SK-N-SH (cell line): ENCODE measurements around the gene DLX6. TPM values are rescaled to one million over a fixed set of nuclear protein-coding genes. Genes with fewer than 3 reads are reported as not detected.

ENCODE experiments used
- CTCF ChIA-PET: fragments of 300-600, 350-600 bp; formaldehyde crosslinking; extraction: SDS; loops from one replicate; lab custom pipeline; 2021; lab: Yijun Ruan, JAX
- POLR2A ChIA-PET: fragments of 350-600 bp; sonication (Branson Sonifier 250); formaldehyde crosslinking; extraction: SDS; loops from one replicate; lab custom pipeline; 2020; ENCODE audit warnings: antibody characterized with exemption, inconsistent platforms; lab: Yijun Ruan, JAX
- DNase-seq: peaks from one replicate; pipeline ENCODE4 v3.0.0; 2012
- H2AFZ ChIP-seq: fragments of 200-600 bp; sonication (generic); 2 replicates; pipeline ENCODE4 v1.8.1; 2016; ENCODE audit warnings: antibody characterized with exemption, mild to moderate bottlenecking, low read depth
- H3F3A ChIP-seq: fragments of 200-600 bp; sonication (generic); replicated peaks from 2 replicates; pipeline ENCODE3; 2016; ENCODE audit warnings: antibody characterized with exemption, mild to moderate bottlenecking; ENCODE audit not compliant: insufficient read depth
- H3K27ac ChIP-seq, 2 experiments: fragments of 200-500 bp in 1 of 2; fragments of 200-600 bp in 1 of 2; sonication (Bioruptor generic) in 1 of 2; sonication (generic), shearing (Covaris generic) in 1 of 2; 2 replicates each; pipeline versions ENCODE4 v1.5.1 to v1.6.1; 2014 to 2016; ENCODE audit warnings: low read depth in 2 of 2, inconsistent platforms in 1 of 2, low read length in 1 of 2, mild to moderate bottlenecking in 1 of 2, mixed read lengths in 1 of 2
- H3K27me3 ChIP-seq: fragments of 200-600 bp; sonication (generic), shearing (Covaris generic); 2 replicates; pipeline ENCODE4 v1.6.1; 2016; ENCODE audit warnings: mixed run types; ENCODE audit not compliant: insufficient read depth
- H3K36me3 ChIP-seq, 2 experiments: fragments of 200-500 bp in 1 of 2; fragments of 200-600 bp in 1 of 2; sonication (Bioruptor generic) in 1 of 2; sonication (generic) in 1 of 2; replicated peaks in 1 of 2; 2 replicates each; pipeline versions ENCODE3 to v1.5.1; 2014 to 2016; ENCODE audit warnings: low read length in 1 of 2, mild to moderate bottlenecking in 1 of 2; ENCODE audit not compliant: insufficient read depth in 2 of 2, control insufficient read depth in 1 of 2
- H3K4me1 ChIP-seq, 2 experiments: fragments of 200-500 bp in 1 of 2; fragments of 200-600 bp in 1 of 2; sonication (Bioruptor generic) in 1 of 2; sonication (generic), shearing (Covaris generic) in 1 of 2; 2 replicates each; pipeline versions ENCODE4 v1.5.1 to v1.6.1; 2014 to 2016; ENCODE audit warnings: low read depth in 1 of 2, low read length in 1 of 2, mixed run types in 1 of 2; ENCODE audit not compliant: insufficient read depth in 2 of 2, control insufficient read depth in 1 of 2
- H3K4me2 ChIP-seq: fragments of 200-600 bp; sonication (generic), shearing (Covaris generic); 2 replicates; pipeline ENCODE4 v1.6.1; 2017; ENCODE audit warnings: mixed run types
- H3K4me3 ChIP-seq, 2 experiments: fragments of 200-500 bp in 1 of 2; fragments of 200-600 bp in 1 of 2; sonication (Bioruptor generic) in 1 of 2; sonication (generic), shearing (Covaris generic) in 1 of 2; 2 replicates each; pipeline versions ENCODE4 v1.5.1 to v1.8.1; 2014 to 2016; ENCODE audit warnings: low read depth in 2 of 2, inconsistent platforms in 1 of 2, low read length in 1 of 2, mild to moderate bottlenecking in 1 of 2, mixed read lengths in 1 of 2, moderate library complexity in 1 of 2
- H3K79me2 ChIP-seq: fragments of 200-600 bp; sonication (generic); 2 replicates; pipeline ENCODE4 v1.8.1; 2017; ENCODE audit warnings: mild to moderate bottlenecking; ENCODE audit not compliant: insufficient read depth
- H3K9ac ChIP-seq: fragments of 200-600 bp; sonication (generic); 2 replicates; pipeline ENCODE4 v1.6.1; 2017; ENCODE audit warnings: mixed run types
- H3K9me2 ChIP-seq: fragments of 200-600 bp; sonication (generic); 2 replicates; pipeline ENCODE4 v1.6.1; 2017; ENCODE audit warnings: mixed run types
- H3K9me3 ChIP-seq: fragments of 200-600 bp; sonication (generic); 2 replicates; pipeline ENCODE4 v1.6.1; 2017; ENCODE audit warnings: mixed run types, mild to moderate bottlenecking, moderate library complexity
- H4K20me1 ChIP-seq: fragments of 200-600 bp; sonication (generic); 2 replicates; pipeline ENCODE4 v1.6.1; 2017; ENCODE audit warnings: mild to moderate bottlenecking, mixed run types; ENCODE audit not compliant: insufficient read depth
- CTCF ChIP-seq: fragments of 200-600 bp; sonication (generic); IDR thresholded peaks from 2 replicates; pipeline ENCODE4 v1.6.1; 2017; ENCODE audit warnings: antibody characterized with exemption, mild to moderate bottlenecking, moderate library complexity
- ELF1 ChIP-seq: IDR thresholded peaks from 2 replicates; pipeline ENCODE4 v1.4.0; 2012
- EZH2phosphoT487 ChIP-seq: fragments of 200-600 bp; sonication (generic); IDR thresholded peaks from 2 replicates; pipeline ENCODE4 v1.6.1; 2017; ENCODE audit warnings: low read depth, mixed run types, mild to moderate bottlenecking, antibody characterized with exemption, moderate library complexity, borderline replicate concordance
- FOSL2 ChIP-seq: IDR thresholded peaks from 2 replicates; pipeline ENCODE4 v1.4.0; 2012; ENCODE audit warnings: low read depth, mild to moderate bottlenecking, moderate library complexity, borderline replicate concordance
- FOXJ3 ChIP-seq: sonication (generic); formaldehyde crosslinking; IDR thresholded peaks from 2 replicates; pipeline ENCODE4 v1.5.1; 2020; ENCODE audit warnings: mild to moderate bottlenecking, missing genetic modification reagents
- GABPA ChIP-seq: IDR thresholded peaks from 2 replicates; pipeline ENCODE4 v1.4.0; 2012; ENCODE audit warnings: low read depth, mild to moderate bottlenecking
- GATA2 ChIP-seq: sonication (generic); formaldehyde crosslinking; IDR thresholded peaks from 2 replicates; pipeline ENCODE4 v1.5.0; 2020; ENCODE audit warnings: mild to moderate bottlenecking, missing genetic modification reagents
- JUND ChIP-seq: IDR thresholded peaks from 2 replicates; pipeline ENCODE4 v1.4.0; 2012
- MEF2A ChIP-seq: IDR thresholded peaks from 2 replicates; pipeline ENCODE4 v1.4.0; 2012; ENCODE audit warnings: low read depth, borderline replicate concordance
- MXI1 ChIP-seq: IDR thresholded peaks from 2 replicates; pipeline ENCODE4 v1.6.1; 2012; ENCODE audit warnings: mild to moderate bottlenecking, low read depth, low read length, improper control_type of control experiment
- NRF1 ChIP-seq: IDR thresholded peaks from 2 replicates; pipeline ENCODE4 v1.6.1; 2012; ENCODE audit warnings: low read depth, mild to moderate bottlenecking, low read length
- POLR2AphosphoS5 ChIP-seq: IDR thresholded peaks from 2 replicates; pipeline ENCODE4 v1.6.1; 2012; ENCODE audit warnings: low read depth, low read length
- RAD21 ChIP-seq: IDR thresholded peaks from 2 replicates; pipeline ENCODE4 v1.6.1; 2012; ENCODE audit warnings: mild to moderate bottlenecking, low read length
- REST ChIP-seq: IDR thresholded peaks from 2 replicates; pipeline ENCODE4 v1.6.1; 2012; ENCODE audit warnings: mild to moderate bottlenecking, low read depth, low read length, moderate library complexity
- RXRA ChIP-seq: IDR thresholded peaks from 2 replicates; pipeline ENCODE4 v1.4.0; 2012; ENCODE audit warnings: low read depth, mild to moderate bottlenecking, borderline replicate concordance
- SMC3 ChIP-seq: IDR thresholded peaks from 2 replicates; pipeline ENCODE4 v1.6.1; 2012; ENCODE audit warnings: low read depth, low read length, improper control_type of control experiment
- TAF1 ChIP-seq: IDR thresholded peaks from 2 replicates; pipeline ENCODE4 v1.6.1; 2012; ENCODE audit warnings: low read depth, mild to moderate bottlenecking, low read length, moderate library complexity, borderline replicate concordance
- USF1 ChIP-seq: IDR thresholded peaks from 2 replicates; pipeline ENCODE4 v1.4.0; 2012; ENCODE audit warnings: low read depth, borderline replicate concordance
- YY1 ChIP-seq: IDR thresholded peaks from 2 replicates; pipeline ENCODE4 v1.4.0; 2012; ENCODE audit warnings: low read depth, mild to moderate bottlenecking
- WGBS: methylation state at CpG from one replicate; pipeline ENCODE4 v1.1.6; 2017; ENCODE audit warnings: low lambda C conversion rate; 5-methylcytosine and 5-hydroxymethylcytosine counted together
- polyA plus RNA-seq, 3 experiments: library from polyadenylated mRNA; depleted of rRNA; stranded (reverse); fragments of >200 nt; gene quantifications; 2 replicates each; pipeline ENCODE4 v1.2.3, GENCODE V29; 2012
- TF ChIP-seq, protein P1 (sequence below): IDR thresholded peaks from 2 replicates; pipeline ENCODE4; 2012

The DLX6 gene
- polyA plus RNA-seq, 1 of the 3 experiments (the other 2 are of a cell fraction), result 0.23 TPM

DNA sequence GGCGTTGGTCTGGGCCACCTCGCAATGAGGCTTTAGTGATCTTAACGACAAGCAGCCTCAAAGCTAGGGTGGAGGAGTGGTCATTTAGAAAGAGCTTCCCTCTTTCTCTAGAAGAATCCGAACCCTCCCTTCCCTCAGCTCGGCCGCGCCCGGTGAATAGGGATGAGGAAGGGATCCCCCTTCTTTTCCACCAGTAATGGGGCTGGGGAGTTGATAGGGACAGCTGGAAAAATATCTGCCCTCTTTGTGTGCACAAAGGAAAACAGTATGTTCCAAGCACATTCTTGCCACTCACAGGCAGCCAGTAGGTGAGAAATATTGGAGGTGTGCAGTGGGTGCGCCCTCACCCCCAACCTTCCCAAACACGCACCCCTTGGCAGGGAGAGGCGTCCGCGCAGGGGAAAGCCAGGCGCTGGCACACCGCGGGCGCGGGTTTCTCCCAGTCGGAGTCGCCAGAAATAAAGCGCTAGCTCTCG, 12.8 kb downstream of the DLX6 start:
- Histone ChIP-seq H3K79me2 (no peaks in the 10 kb centered on the region), H3K36me3 (no peaks in the 10 kb centered on the region), H3K9ac (no peak overlapping the region), H3F3A (no peaks in the 10 kb centered on the region), H3K4me3 (no peak overlapping the region), H4K20me1 (no peaks in the 10 kb centered on the region), H3K9me3 (no peaks in the 10 kb centered on the region), H3K4me2 (no peak overlapping the region), H3K27me3 (peaks cover 23% of the 10 kb centered on the region), H3K27ac (no peak overlapping the region), H2AFZ (no peak overlapping the region), H3K4me1 (peaks cover 0 to 8% of the 10 kb centered on the region in 2 experiments; a peak in 3 of 4 replicates), H3K9me2 (no peaks in the 10 kb centered on the region)
- 76% methylated on average over 22 of the region's 22 CpGs for WGBS
- no peak for DNase-seq
- POLR2A ChIA-PET, result interaction anchor here (2.2 kb wide), 1 partner anchor 12 kb away, joined by 19 read pairs; the partner anchor contains the start of gene DLX6
- no peak for TF ChIP-seq FOXJ3 (CRISPR knock-in tag)
- no peak for TF ChIP-seq JUND
- TF ChIP-seq, protein P1, sequence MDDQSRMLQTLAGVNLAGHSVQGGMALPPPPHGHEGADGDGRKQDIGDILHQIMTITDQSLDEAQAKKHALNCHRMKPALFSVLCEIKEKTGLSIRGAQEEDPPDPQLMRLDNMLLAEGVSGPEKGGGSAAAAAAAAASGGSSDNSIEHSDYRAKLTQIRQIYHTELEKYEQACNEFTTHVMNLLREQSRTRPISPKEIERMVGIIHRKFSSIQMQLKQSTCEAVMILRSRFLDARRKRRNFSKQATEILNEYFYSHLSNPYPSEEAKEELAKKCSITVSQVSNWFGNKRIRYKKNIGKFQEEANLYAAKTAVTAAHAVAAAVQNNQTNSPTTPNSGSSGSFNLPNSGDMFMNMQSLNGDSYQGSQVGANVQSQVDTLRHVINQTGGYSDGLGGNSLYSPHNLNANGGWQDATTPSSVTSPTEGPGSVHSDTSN, result no peak
- no peak for TF ChIP-seq MEF2A
- no peak for TF ChIP-seq NRF1
- TF ChIP-seq MXI1, result no peak
- no peak for TF ChIP-seq REST
- no peak for TF ChIP-seq GABPA
- no peak for TF ChIP-seq RXRA
- no peak for TF ChIP-seq GATA2 (CRISPR knock-in tag)
- no peak for TF ChIP-seq POLR2AphosphoS5
- CTCF ChIA-PET, result interaction anchor here (0.9 to 6.3 kb wide), 5 partner anchors 8 to 1101 kb away, joined by 3 to 78 read pairs (median 23); partner anchors contain the start of genes DLX5 and DLX6

DNA sequence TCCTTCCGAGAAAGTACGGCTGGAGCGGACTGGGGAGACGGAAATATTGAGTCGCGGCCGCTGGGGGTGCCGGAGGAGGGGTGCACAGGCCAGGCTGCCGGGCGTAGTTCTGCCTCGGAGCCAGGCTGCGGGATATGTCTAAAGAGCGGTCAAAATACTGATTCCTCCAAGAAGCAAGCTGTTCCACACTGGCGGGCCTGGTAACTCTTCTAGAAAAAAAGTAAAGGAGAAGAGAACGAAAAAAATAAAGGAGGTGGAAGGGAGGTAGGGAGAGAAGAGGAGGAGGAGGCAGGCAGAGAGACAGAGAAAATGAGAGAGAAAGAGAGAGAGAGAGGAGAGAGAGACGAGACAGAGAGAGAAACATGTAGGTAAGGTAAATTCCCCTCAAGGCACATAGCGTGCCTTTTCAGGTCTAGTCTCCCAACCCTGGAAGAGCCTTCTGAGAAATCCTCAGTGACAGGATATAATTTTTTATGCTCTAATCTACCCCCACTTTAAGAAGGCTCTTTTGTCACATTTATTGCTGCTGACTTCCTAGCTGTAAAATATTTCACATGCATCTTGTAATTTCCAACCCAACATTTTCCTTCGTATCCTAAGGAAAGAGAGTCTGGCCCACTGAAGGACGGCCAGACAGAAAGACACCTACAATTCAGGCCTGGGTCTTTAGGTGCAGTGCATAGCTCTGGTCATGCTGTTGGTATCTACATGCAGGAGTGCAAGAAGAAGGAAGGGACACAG, 13.6 kb downstream of the DLX6 start:
- H3K4me3 ChIP-seq, result no peak overlapping the region
- H3K79me2 ChIP-seq, result no peaks in the 10 kb centered on the region
- H3K36me3 ChIP-seq, result no peaks in the 10 kb centered on the region
- POLR2A ChIA-PET, result no interaction called here
- no peaks in the 10 kb centered on the region for H3K9me3 ChIP-seq
- H3K9me2 ChIP-seq, result no peaks in the 10 kb centered on the region
- no peak overlapping the region for H2AFZ ChIP-seq
- H3K4me1 ChIP-seq, result peaks cover 0 to 12% of the 10 kb centered on the region in 2 experiments; a peak in 3 of 4 replicates
- no peaks in the 10 kb centered on the region for H3F3A ChIP-seq
- H3K4me2 ChIP-seq, result no peak overlapping the region
- no peaks in the 10 kb centered on the region for H4K20me1 ChIP-seq
- DNase-seq, result no peak
- H3K27ac ChIP-seq, result no peak overlapping the region
- CTCF ChIA-PET, result interaction anchor here (0.8 to 6.3 kb wide), 4 partner anchors 7 to 1102 kb away, joined by 3 to 78 read pairs (median 12); partner anchors contain the start of genes DLX5 and DLX6
- H3K27me3 ChIP-seq, result peaks cover 31% of the 10 kb centered on the region
- no peak overlapping the region for H3K9ac ChIP-seq
- WGBS, result 77% methylated on average over 19 of the region's 19 CpGs
- TF ChIP-seq FOSL2 (no peak), CTCF (no peak), RAD21 (no peak), SMC3 (no peak), EZH2phosphoT487 (no peak), USF1 (no peak), ELF1 (no peak), TAF1 (no peak), YY1 (no peak), GATA2 (CRISPR knock-in tag) (no peak)
